DND-41 (cell line): ENCODE results near the gene CSNK1E.

Experiments used
- ATAC-seq: fragments of 200-7000 bp; cut with Tn5 transposase; 3 replicates; pipeline ENCODE4 v1.9.1; 2021; ENCODE audit warnings: low read depth; ENCODE audit not compliant: insufficient read depth
- DNase-seq: peaks from one replicate; pipeline ENCODE4 v3.0.0-alpha.2; 2020
- H2AFZ ChIP-seq: 2 replicates; pipeline ENCODE4 v1.6.0; 2012; ENCODE audit warnings: low read depth, low read length
- H3K27ac ChIP-seq: 2 replicates; pipeline ENCODE4 v1.5.1; 2012; ENCODE audit warnings: low read length, inconsistent platforms
- H3K27me3 ChIP-seq: fragments of 200-600 bp; sonication (generic); 2 replicates; pipeline ENCODE4 v1.6.0; 2012; ENCODE audit warnings: low read length, mild to moderate bottlenecking, inconsistent platforms; ENCODE audit not compliant: insufficient read depth, poor library complexity
- H3K36me3 ChIP-seq: 2 replicates; pipeline ENCODE4 v1.5.1; 2012; ENCODE audit warnings: low read length, inconsistent platforms; ENCODE audit not compliant: insufficient read depth
- H3K4me1 ChIP-seq: 2 replicates; pipeline ENCODE4 v1.5.1; 2012; ENCODE audit warnings: mild to moderate bottlenecking, low read length; ENCODE audit not compliant: insufficient read depth
- H3K4me2 ChIP-seq: 2 replicates; pipeline ENCODE4 v1.6.0; 2012; ENCODE audit warnings: mild to moderate bottlenecking, moderate library complexity, low read length, inconsistent platforms; ENCODE audit not compliant: insufficient read depth
- H3K4me3 ChIP-seq, 2 experiments: fragments of 200-600 bp in 1 of 2; shearing (Covaris generic) in 1 of 2; 2 replicates each; pipeline ENCODE4 v1.5.1; 2012 to 2016; ENCODE audit warnings: inconsistent platforms in 2 of 2, low read length in 2 of 2, mild to moderate bottlenecking in 2 of 2, low read depth in 1 of 2, moderate library complexity in 1 of 2
- H3K79me2 ChIP-seq: 2 replicates; pipeline ENCODE4 v1.6.0; 2012; ENCODE audit warnings: low read length, inconsistent platforms; ENCODE audit not compliant: insufficient read depth
- H3K9ac ChIP-seq: 2 replicates; pipeline ENCODE4 v1.6.0; 2012; ENCODE audit warnings: low read depth, mild to moderate bottlenecking, inconsistent platforms, low read length, moderate library complexity
- H3K9me3 ChIP-seq: 2 replicates; pipeline ENCODE4 v1.5.1; 2012; ENCODE audit warnings: low read length, moderate library complexity, mild to moderate bottlenecking, inconsistent platforms; ENCODE audit not compliant: insufficient read depth, severe bottlenecking
- H4K20me1 ChIP-seq: 2 replicates; pipeline ENCODE4 v1.6.0; 2012; ENCODE audit warnings: low read length; ENCODE audit not compliant: insufficient read depth
- EZH2 ChIP-seq: IDR thresholded peaks from 3 replicates; pipeline ENCODE4 v1.6.1; 2012; ENCODE audit warnings: borderline replicate concordance, low read depth, mild to moderate bottlenecking, moderate library complexity, low read length, inconsistent platforms; ENCODE audit not compliant: severe bottlenecking
- TF ChIP-seq, protein P1 (sequence below): IDR thresholded peaks from 2 replicates; pipeline ENCODE4 v1.5.1; 2012; ENCODE audit warnings: borderline replicate concordance, low read length, moderate library complexity, mild to moderate bottlenecking; ENCODE audit not compliant: poor library complexity, severe bottlenecking; ENCODE audit errors: extremely low read depth

The CSNK1E gene

DNA sequence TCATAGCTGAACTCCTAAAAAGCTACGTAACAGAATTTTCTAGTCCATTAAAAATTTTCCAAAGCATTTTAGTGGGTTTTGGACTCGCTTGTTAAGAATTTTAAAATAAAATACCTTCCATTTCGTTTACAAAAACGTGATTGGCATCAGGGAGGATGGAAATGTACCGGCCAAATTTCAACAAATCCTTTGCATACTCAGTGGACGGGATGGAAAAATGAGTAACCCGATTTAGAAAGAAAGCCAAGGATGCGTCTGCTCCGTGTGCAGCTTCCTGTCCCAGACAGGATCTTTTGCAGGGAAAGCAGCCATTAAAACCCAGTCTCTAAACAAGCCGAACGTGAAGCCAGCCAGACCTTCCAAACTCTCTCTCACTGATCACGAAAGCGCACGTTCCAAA lies 60.1 kb downstream of the CSNK1E start:
- no peak overlapping the region for H3K9ac ChIP-seq
- no peak overlapping the region for H3K4me3 ChIP-seq
- H3K4me2 ChIP-seq, result no peak overlapping the region
- H2AFZ ChIP-seq, result no peak overlapping the region
- H4K20me1 ChIP-seq, result peaks cover 18% of the 10 kb centered on the region; the same call in 1 of the 2 replicates
- H3K27ac ChIP-seq, result no peak overlapping the region
- TF ChIP-seq, protein P1, sequence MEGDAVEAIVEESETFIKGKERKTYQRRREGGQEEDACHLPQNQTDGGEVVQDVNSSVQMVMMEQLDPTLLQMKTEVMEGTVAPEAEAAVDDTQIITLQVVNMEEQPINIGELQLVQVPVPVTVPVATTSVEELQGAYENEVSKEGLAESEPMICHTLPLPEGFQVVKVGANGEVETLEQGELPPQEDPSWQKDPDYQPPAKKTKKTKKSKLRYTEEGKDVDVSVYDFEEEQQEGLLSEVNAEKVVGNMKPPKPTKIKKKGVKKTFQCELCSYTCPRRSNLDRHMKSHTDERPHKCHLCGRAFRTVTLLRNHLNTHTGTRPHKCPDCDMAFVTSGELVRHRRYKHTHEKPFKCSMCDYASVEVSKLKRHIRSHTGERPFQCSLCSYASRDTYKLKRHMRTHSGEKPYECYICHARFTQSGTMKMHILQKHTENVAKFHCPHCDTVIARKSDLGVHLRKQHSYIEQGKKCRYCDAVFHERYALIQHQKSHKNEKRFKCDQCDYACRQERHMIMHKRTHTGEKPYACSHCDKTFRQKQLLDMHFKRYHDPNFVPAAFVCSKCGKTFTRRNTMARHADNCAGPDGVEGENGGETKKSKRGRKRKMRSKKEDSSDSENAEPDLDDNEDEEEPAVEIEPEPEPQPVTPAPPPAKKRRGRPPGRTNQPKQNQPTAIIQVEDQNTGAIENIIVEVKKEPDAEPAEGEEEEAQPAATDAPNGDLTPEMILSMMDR, result no peak
- no peak for TF ChIP-seq EZH2
- no peaks in the 10 kb centered on the region for H3K9me3 ChIP-seq
- H3K27me3 ChIP-seq, result no peaks in the 10 kb centered on the region
- ATAC-seq (no peak), DNase-seq (no peak)
- peaks cover 11% of the 10 kb centered on the region; the same call in 1 of the 2 replicates for H3K79me2 ChIP-seq
- H3K4me1 ChIP-seq, result no peaks in the 10 kb centered on the region
- H3K36me3 ChIP-seq, result no peaks in the 10 kb centered on the region

GRCh38 chr22:38255697-38256096 lies 61.5 kb downstream of the CSNK1E start:
- Histone ChIP-seq H3K27me3 (no peaks in the 10 kb centered on the region), H3K4me2 (no peak overlapping the region), H3K9ac (no peak overlapping the region), H3K4me3 (no peak overlapping the region), H3K27ac (no peak overlapping the region), H3K36me3 (no peaks in the 10 kb centered on the region), H3K9me3 (no peaks in the 10 kb centered on the region), H3K79me2 (peaks cover 6% of the 10 kb centered on the region; the same call in 1 of the 2 replicates), H2AFZ (no peak overlapping the region), H3K4me1 (no peaks in the 10 kb centered on the region), H4K20me1 (peaks cover 10% of the 10 kb centered on the region; the same call in 1 of the 2 replicates)
- TF ChIP-seq, protein P1, result no peak
- no peak for TF ChIP-seq EZH2
- no peak for ATAC-seq
- no peak for DNase-seq

DNA sequence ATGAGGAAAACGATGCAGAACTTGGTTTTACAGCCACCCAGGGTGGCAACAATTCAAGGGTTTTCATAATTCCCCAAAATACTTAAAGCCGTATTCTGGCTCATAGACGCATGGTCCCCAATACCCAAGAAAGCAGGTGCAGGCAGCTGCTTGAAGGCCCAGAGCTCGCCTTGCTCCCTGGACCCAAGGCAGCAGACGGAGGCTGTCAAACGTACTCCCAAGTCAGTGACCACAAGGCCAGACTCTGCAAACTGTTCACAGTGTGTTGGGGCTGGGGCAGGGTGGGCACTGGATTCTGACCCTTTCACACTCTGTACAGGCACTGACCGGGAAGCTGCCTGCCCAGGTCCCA lies 65.9 kb downstream of the CSNK1E start:
- H3K4me3 ChIP-seq, result no peak overlapping the region
- TF ChIP-seq, protein P1, result no peak
- no peak for TF ChIP-seq EZH2
- peaks cover 4% of the 10 kb centered on the region; the same call in 1 of the 2 replicates for H4K20me1 ChIP-seq
- H3K27ac ChIP-seq, result no peak overlapping the region
- peaks cover 6% of the 10 kb centered on the region; the same call in 1 of the 2 replicates for H3K79me2 ChIP-seq
- DNase-seq, result no peak
- no peak overlapping the region for H3K4me2 ChIP-seq
- H3K27me3 ChIP-seq, result no peaks in the 10 kb centered on the region
- H3K9me3 ChIP-seq, result no peaks in the 10 kb centered on the region
- no peak overlapping the region for H2AFZ ChIP-seq
- H3K9ac ChIP-seq, result no peak overlapping the region
- no peaks in the 10 kb centered on the region for H3K4me1 ChIP-seq
- peaks cover 12% of the 10 kb centered on the region for H3K36me3 ChIP-seq
- no peak for ATAC-seq
